ENCODE data around the gene AGFG2.

- TF ChIP-seq, protein P1, sequence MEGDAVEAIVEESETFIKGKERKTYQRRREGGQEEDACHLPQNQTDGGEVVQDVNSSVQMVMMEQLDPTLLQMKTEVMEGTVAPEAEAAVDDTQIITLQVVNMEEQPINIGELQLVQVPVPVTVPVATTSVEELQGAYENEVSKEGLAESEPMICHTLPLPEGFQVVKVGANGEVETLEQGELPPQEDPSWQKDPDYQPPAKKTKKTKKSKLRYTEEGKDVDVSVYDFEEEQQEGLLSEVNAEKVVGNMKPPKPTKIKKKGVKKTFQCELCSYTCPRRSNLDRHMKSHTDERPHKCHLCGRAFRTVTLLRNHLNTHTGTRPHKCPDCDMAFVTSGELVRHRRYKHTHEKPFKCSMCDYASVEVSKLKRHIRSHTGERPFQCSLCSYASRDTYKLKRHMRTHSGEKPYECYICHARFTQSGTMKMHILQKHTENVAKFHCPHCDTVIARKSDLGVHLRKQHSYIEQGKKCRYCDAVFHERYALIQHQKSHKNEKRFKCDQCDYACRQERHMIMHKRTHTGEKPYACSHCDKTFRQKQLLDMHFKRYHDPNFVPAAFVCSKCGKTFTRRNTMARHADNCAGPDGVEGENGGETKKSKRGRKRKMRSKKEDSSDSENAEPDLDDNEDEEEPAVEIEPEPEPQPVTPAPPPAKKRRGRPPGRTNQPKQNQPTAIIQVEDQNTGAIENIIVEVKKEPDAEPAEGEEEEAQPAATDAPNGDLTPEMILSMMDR (IDR thresholded peaks at IDR 0.05) = no peak
- no peak for TF ChIP-seq POLR2A (IDR thresholded peaks at IDR 0.05)
These were observed 36.9 kb downstream of the AGFG2 start for GRCh38 chr7:100575746-100576383.

Data from adrenal gland (tissue), 5 donors.